Thymus (tissue), 11 donors: ENCODE data around the gene SKIL. TPM values are rescaled to one million over a fixed set of nuclear protein-coding genes. Genes with fewer than 3 reads are reported as not detected.

ENCODE experiments used
- DNase-seq, 9 donors: peaks; one replicate each; pipeline ENCODE4 v3.0.0-alpha.2; 2013; ENCODE audit warnings: low spot score in 9 of 9, low read depth in 6 of 9, missing footprints in 1 of 9
- H3K27ac ChIP-seq, 2 donors: one replicate each; pipeline ENCODE4 v1.5.1; 2013; ENCODE audit warnings: control low read depth in 1 of 2, low read depth in 1 of 2, low read length in 1 of 2, mild to moderate bottlenecking in 1 of 2, moderate library complexity in 1 of 2
- H3K27me3 ChIP-seq, 2 donors: one replicate each; pipeline ENCODE4 v1.5.1; 2013; ENCODE audit warnings: low read length in 1 of 2; ENCODE audit not compliant: control insufficient read depth in 2 of 2, insufficient read depth in 1 of 2
- H3K36me3 ChIP-seq, 2 donors: one replicate each; pipeline ENCODE4 v1.5.1; 2013; ENCODE audit warnings: low read length in 1 of 2, mild to moderate bottlenecking in 1 of 2, moderate library complexity in 1 of 2; ENCODE audit not compliant: control insufficient read depth in 2 of 2, insufficient read depth in 2 of 2
- H3K4me1 ChIP-seq, 2 donors: one replicate each; pipeline ENCODE4 v1.5.1; 2013; ENCODE audit warnings: low read length in 2 of 2; ENCODE audit not compliant: control insufficient read depth in 2 of 2, insufficient read depth in 2 of 2
- H3K4me3 ChIP-seq, 2 donors: one replicate each; pipeline ENCODE4 v1.5.1; 2013; ENCODE audit warnings: low read length in 2 of 2, control low read depth in 1 of 2, mild to moderate bottlenecking in 1 of 2
- H3K9me3 ChIP-seq, 2 donors: one replicate each; pipeline ENCODE4 v1.5.1; 2013; ENCODE audit warnings: low read length in 1 of 2, mild to moderate bottlenecking in 1 of 2; ENCODE audit not compliant: control insufficient read depth in 2 of 2, insufficient read depth in 1 of 2
- WGBS: extraction: QIAGEN DNeasy Blood & Tissue Kit; methylation state at CpG from one replicate; pipeline ENCODE4 v1.1.7; 2013; 5-methylcytosine and 5-hydroxymethylcytosine counted together
- polyA plus RNA-seq: library from polyadenylated mRNA; stranded (reverse); fragments of 200-250 nt; gene quantifications from one replicate; pipeline ENCODE4 v1.2.3, GENCODE V29; 2013
- total RNA-seq: library from RNA; stranded (reverse); fragments of 120-200 nt; gene quantifications from one replicate; pipeline ENCODE4 v1.2.4, GENCODE V29; 2013
- donor health status: healthy.

The SKIL gene
- total and polyA plus RNA-seq, 2 donors = 23.0 to 30.6 TPM

- WGBS = 83% methylated on average over 8 of the region's 8 CpGs
- H3K36me3 ChIP-seq = no peaks in the 10 kb centered on the region
- H3K4me3 ChIP-seq = no peak overlapping the region
- no peaks in the 10 kb centered on the region for H3K4me1 ChIP-seq
- no peak for DNase-seq
- no peak overlapping the region for H3K27ac ChIP-seq
- peaks cover 0 to 3% of the 10 kb centered on the region in 2 donors for H3K9me3 ChIP-seq
- peaks cover 12 to 25% of the 10 kb centered on the region in 2 donors for H3K27me3 ChIP-seq
Observed at GRCh38 chr3:170424879-170425278, 67.4 kb downstream of the SKIL start.

GRCh38 chr3:170425491-170426239 lies 68.2 kb downstream of the SKIL start:
- Histone ChIP-seq H3K27ac (no peak overlapping the region), H3K4me1 (no peaks in the 10 kb centered on the region), H3K27me3 (peaks cover 4 to 17% of the 10 kb centered on the region in 2 donors), H3K36me3 (no peaks in the 10 kb centered on the region), H3K9me3 (no peaks in the 10 kb centered on the region), H3K4me3 (no peak overlapping the region)
- no peak for DNase-seq
- 84% methylated on average over 11 of the region's 11 CpGs for WGBS

- no peaks in the 10 kb centered on the region for H3K9me3 ChIP-seq
- H3K4me1 ChIP-seq = no peaks in the 10 kb centered on the region
- WGBS = 63% methylated on average over 2 of the region's 2 CpGs
- H3K36me3 ChIP-seq = no peaks in the 10 kb centered on the region
- H3K27ac ChIP-seq = no peak overlapping the region
- peaks cover 0 to 11% of the 10 kb centered on the region in 2 donors for H3K27me3 ChIP-seq
- H3K4me3 ChIP-seq = no peak overlapping the region
- DNase-seq = no peak
Observed at GRCh38 chr3:170426240-170426797, 68.8 kb downstream of the SKIL start.

- WGBS = 95% methylated on average over 2 of the region's 2 CpGs
- H3K4me1 ChIP-seq = no peaks in the 10 kb centered on the region
- no peaks in the 10 kb centered on the region for H3K9me3 ChIP-seq
- no peak for DNase-seq
- H3K27ac ChIP-seq = no peak overlapping the region
- no peak overlapping the region for H3K4me3 ChIP-seq
- no peaks in the 10 kb centered on the region for H3K36me3 ChIP-seq
- peaks cover 0 to 3% of the 10 kb centered on the region in 2 donors for H3K27me3 ChIP-seq
Observed at GRCh38 chr3:170428095-170428494, 70.6 kb downstream of the SKIL start.

GRCh38 chr3:170429050-170429449 lies 71.5 kb downstream of the SKIL start:
- no peaks in the 10 kb centered on the region for H3K4me1 ChIP-seq
- H3K27me3 ChIP-seq = peaks cover 0 to 2% of the 10 kb centered on the region in 2 donors
- 75% methylated on average over 1 of the region's 1 CpG for WGBS
- H3K27ac ChIP-seq = no peak overlapping the region
- no peak overlapping the region for H3K4me3 ChIP-seq
- H3K9me3 ChIP-seq = no peaks in the 10 kb centered on the region
- no peaks in the 10 kb centered on the region for H3K36me3 ChIP-seq
- DNase-seq = peak in 1 of 9 donors; percentile 16

GRCh38 chr3:170431054-170431453 lies 73.5 kb downstream of the SKIL start:
- no peaks in the 10 kb centered on the region for H3K4me1 ChIP-seq
- 97% methylated on average over 3 of the region's 3 CpGs for WGBS
- no peaks in the 10 kb centered on the region for H3K9me3 ChIP-seq
- no peaks in the 10 kb centered on the region for H3K36me3 ChIP-seq
- no peak overlapping the region for H3K27ac ChIP-seq
- H3K4me3 ChIP-seq = no peak overlapping the region
- no peak for DNase-seq
- peaks cover 0 to 2% of the 10 kb centered on the region in 2 donors for H3K27me3 ChIP-seq

- peaks cover 0 to 2% of the 10 kb centered on the region in 2 donors for H3K27me3 ChIP-seq
- H3K36me3 ChIP-seq = no peaks in the 10 kb centered on the region
- H3K9me3 ChIP-seq = no peaks in the 10 kb centered on the region
- no peak for DNase-seq
- whole genome bisulfite sequencing = 98% methylated on average over 14 of the region's 14 CpGs
- H3K4me1 ChIP-seq = no peaks in the 10 kb centered on the region
- H3K4me3 ChIP-seq = no peak overlapping the region
- H3K27ac ChIP-seq = no peak overlapping the region
Observed at GRCh38 chr3:170432416-170432815, 74.9 kb downstream of the SKIL start.

GRCh38 chr3:170436697-170437096 lies 79.2 kb downstream of the SKIL start:
- WGBS = 97% methylated on average over 2 of the region's 2 CpGs
- Histone ChIP-seq H3K27me3 (peaks cover 2 to 4% of the 10 kb centered on the region in 2 donors), H3K36me3 (no peaks in the 10 kb centered on the region), H3K4me3 (no peak overlapping the region), H3K9me3 (no peaks in the 10 kb centered on the region), H3K4me1 (no peaks in the 10 kb centered on the region), H3K27ac (no peak overlapping the region)
- no peak for DNase-seq

- Histone ChIP-seq H3K9me3 (peaks cover 0 to 1% of the 10 kb centered on the region in 2 donors), H3K36me3 (no peaks in the 10 kb centered on the region), H3K27me3 (peaks cover 2 to 4% of the 10 kb centered on the region in 2 donors), H3K4me1 (no peaks in the 10 kb centered on the region), H3K4me3 (no peak overlapping the region), H3K27ac (no peak overlapping the region)
- 95% methylated on average over 4 of the region's 4 CpGs for WGBS
- DNase-seq = no peak
Observed at GRCh38 chr3:170437176-170437575, 79.7 kb downstream of the SKIL start.
